GM12874 (cell line): ENCODE data around the gene NEMP2.

Source experiments
- TF ChIP-seq, protein P1 (sequence below): IDR thresholded peaks from 2 replicates; pipeline ENCODE4 v1.5.1; 2011; ENCODE audit warnings: low read depth, mild to moderate bottlenecking, control low read depth, low read length, moderate library complexity; ENCODE audit not compliant: insufficient read depth

The NEMP2 gene

GRCh38 chr2:190530248-190530900, 4.1 kb downstream of the NEMP2 start:
- TF ChIP-seq, protein P1, sequence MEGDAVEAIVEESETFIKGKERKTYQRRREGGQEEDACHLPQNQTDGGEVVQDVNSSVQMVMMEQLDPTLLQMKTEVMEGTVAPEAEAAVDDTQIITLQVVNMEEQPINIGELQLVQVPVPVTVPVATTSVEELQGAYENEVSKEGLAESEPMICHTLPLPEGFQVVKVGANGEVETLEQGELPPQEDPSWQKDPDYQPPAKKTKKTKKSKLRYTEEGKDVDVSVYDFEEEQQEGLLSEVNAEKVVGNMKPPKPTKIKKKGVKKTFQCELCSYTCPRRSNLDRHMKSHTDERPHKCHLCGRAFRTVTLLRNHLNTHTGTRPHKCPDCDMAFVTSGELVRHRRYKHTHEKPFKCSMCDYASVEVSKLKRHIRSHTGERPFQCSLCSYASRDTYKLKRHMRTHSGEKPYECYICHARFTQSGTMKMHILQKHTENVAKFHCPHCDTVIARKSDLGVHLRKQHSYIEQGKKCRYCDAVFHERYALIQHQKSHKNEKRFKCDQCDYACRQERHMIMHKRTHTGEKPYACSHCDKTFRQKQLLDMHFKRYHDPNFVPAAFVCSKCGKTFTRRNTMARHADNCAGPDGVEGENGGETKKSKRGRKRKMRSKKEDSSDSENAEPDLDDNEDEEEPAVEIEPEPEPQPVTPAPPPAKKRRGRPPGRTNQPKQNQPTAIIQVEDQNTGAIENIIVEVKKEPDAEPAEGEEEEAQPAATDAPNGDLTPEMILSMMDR, result no peak

- TF ChIP-seq, protein P1, result no peak
Observed at GRCh38 chr2:190529486-190530247, 4.9 kb downstream of the NEMP2 start.

- TF ChIP-seq, protein P1, result no peak
Observed at GRCh38 chr2:190528521-190529001, 6.0 kb downstream of the NEMP2 start.

GRCh38 chr2:190527918-190528317, 6.6 kb downstream of the NEMP2 start:
- TF ChIP-seq, protein P1, result no peak

DNA sequence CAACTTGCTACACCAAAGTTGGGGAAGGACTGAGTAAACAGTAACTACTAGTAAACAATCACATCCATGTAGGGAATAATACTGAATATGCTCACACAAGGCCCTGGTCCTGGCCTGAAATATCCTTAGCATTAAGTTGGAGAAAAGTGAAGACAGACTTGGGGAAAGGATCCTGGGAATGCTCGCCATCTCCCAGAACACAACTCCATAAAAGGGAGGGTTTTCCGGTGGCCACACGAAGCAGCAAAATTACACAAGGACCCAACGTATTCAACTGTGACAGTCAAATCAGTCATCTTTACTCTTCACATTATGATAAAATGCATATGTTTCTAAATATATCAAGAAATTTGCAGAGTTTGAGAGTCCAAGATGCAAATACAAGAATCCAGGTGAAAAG, 7.3 kb downstream of the NEMP2 start:
- TF ChIP-seq, protein P1, result no peak

DNA sequence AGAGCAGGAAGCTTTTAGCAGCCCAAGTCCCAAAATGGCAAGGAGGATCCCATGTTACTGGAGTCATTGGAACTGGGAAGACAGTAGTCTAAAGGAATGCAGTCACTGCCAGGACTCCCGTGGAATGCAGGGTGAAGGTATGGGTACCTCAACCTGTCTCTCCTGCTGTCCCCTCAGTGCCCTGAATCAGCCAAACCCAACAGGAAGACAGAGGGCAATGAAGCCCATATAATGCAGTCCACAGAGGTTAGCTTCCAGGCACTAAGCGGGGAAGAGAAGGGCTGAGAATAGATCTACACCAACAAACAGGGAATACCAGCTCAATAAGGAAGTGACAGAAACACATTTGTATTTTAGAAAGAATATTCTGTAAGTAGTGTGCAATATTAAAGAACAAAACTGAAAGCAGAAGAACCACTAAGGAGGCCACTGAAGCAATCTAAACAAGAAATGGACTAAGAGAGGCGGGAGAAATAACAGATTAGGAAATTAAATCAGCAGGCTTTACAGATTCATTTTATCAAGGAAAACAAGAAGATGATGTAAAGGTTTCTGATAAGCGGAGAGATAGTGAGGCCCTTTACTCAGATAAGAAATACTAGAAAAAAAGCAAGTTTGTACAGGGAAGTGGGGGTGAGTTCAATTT, 8.3 kb downstream of the NEMP2 start:
- TF ChIP-seq, protein P1, result no peak

DNA sequence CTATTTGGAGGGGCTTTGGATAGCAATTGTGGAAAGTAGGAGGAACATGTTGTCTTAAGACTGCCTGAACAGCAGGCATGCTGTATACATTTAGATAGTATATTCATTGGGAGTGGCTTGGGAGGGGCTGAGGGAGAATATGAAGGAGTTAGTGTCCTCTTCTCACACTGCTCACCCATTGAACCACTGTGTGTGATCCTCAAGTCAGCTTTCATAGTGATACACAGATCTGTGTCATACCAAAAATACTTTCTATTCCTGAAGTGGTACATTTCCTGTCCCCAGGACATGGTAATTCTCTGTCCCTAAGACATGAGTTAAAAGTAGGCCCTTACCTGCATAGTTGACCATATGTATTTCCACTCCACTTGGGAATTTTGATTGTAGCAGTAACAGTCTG, 9.6 kb downstream of the NEMP2 start:
- TF ChIP-seq, protein P1, result no peak
